HFFc6 (cell line): ENCODE data around the gene OR13J1. TPM values are rescaled to one million over a fixed set of nuclear protein-coding genes. Genes with fewer than 3 reads are reported as not detected.

Source experiments
- DNase-seq: peaks from one replicate; pipeline ENCODE4 v3.0.0-alpha.2; 2018
- H3K27ac Mint-ChIP-seq: 2 replicates; pipeline ENCODE4 v1.8.0; 2020; ENCODE audit warnings: mild to moderate bottlenecking, mixed read lengths
- H3K27me3 Mint-ChIP-seq: 2 replicates; pipeline ENCODE4 v1.8.0; 2021; ENCODE audit warnings: mild to moderate bottlenecking, moderate library complexity, mixed read lengths; ENCODE audit not compliant: insufficient read depth
- H3K36me3 Mint-ChIP-seq: 2 replicates; pipeline ENCODE4 v1.8.0; 2021; ENCODE audit warnings: low read depth, mixed read lengths
- H3K4me1 Mint-ChIP-seq: 2 replicates; pipeline ENCODE4 v1.8.0; 2020; ENCODE audit warnings: low read depth, mixed read lengths
- H3K4me3 Mint-ChIP-seq: 2 replicates; pipeline ENCODE4 v1.8.0; 2020; ENCODE audit warnings: mild to moderate bottlenecking, moderate library complexity, mixed read lengths
- H3K9me3 Mint-ChIP-seq: 2 replicates; pipeline ENCODE4 v1.8.0; 2020; ENCODE audit warnings: mild to moderate bottlenecking, mixed read lengths
- CTCF ChIP-seq: fragments of 200-600 bp; sonication (generic); IDR thresholded peaks from 2 replicates; pipeline ENCODE4 v1.5.0; 2021; ENCODE audit warnings: antibody characterized with exemption, mild to moderate bottlenecking
- long read RNA-seq: library from polyadenylated mRNA; unstranded; transcript quantifications from one replicate; pipeline ENCODE4 v2.0.0, GENCODE V29; 2019
- total RNA-seq, 6 experiments: library from RNA; stranded (reverse); fragmentation: NEBNext Ultra II Directional; extraction: Animal tissue kit (Norgen Biotek cat#: 25700); gene quantifications; 2 replicates in 1 of 6; 3 replicates in 5 of 6; pipeline ENCODE4 v1.2.3, GENCODE V29; 2021

OR13J1 gene
- total RNA-seq, result not detected
- long read RNA-seq, result 0 reads

DNA sequence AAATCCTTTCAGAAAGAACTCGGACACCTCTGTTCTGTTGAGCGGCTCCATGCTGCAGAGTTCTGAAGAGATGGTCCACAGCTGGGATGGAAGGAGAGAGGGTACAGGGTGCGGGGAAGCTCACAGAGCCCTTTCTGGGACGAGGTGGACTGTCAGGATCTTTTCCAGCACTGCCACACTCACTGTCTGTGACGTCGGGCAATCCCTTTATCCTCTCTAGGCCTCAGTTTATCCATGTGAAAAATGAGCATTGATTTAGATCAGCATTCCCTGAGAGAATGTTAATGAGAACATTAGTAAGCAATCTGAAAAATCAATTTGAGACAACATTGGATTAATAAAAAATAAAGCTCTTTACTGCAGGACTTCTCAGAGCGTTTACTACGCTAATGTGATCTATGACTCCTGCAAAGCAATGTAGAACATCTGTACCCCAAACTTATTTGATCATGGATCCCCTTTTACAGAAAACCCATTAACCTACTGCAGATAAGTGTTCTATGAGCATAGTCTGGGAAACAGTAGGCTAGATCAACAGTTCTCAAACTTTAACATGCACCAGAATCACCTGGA lies at the start of gene OR13J1:
TSS of gene OR13J1 (minus strand) at position 51 of the 573 bp plus-strand sequence. CDS start at position 51, 0 bp downstream.
- Mint-ChIP-seq H3K36me3 (no peaks in the 10 kb centered on the region), H3K4me3 (no peak within 1 kb of the TSS), H3K4me1 (no peaks in the 10 kb centered on the region), H3K27ac (no peak within 1 kb of the TSS), H3K27me3 (peaks cover 3% of the 10 kb centered on the region; the same call in 1 of the 2 replicates), H3K9me3 (peaks cover under 1% of the 10 kb centered on the region; the same call in 1 of the 2 replicates)
- TF ChIP-seq CTCF, result no peak
- no peak for DNase-seq

DNA sequence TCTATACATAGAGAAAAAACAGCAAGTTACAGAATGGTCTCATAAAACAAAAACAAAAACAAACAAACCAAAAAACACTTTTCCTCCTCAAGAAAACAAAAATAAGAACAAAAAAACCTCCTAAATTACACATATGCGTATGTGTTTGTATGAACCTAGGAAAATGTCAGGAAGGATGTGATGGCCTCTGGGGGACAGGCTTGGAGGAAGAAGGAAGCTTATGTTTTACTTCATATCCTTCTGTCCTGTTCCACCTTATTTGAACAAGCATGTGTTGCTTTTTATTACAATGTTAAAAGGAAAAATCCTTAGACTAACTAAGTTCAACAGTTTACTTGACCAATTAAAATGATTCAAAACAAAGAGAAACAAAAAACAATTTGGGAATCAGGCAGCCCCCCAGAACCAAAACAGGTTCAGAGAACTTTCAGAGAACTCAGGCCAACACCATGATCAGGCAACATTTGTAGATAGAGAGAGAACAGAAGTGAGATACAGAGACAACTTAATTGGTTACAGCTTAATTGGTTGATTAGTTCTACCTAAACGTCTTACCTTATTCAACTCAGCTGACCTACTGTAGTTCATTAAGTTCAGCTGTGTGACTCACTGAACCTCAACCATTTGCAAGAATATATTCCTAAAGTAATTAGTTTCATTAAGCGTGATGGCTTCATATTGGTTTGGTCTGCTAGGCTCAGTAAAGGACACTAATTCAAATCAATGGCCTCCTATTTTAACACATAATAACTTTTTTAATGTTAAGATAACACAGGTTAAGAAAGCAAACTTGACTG lies 49.2 kb upstream of the OR13J1 start:
- DNase-seq, result no peak
- Mint-ChIP-seq H3K4me1 (peaks cover 47% of the 10 kb centered on the region), H3K36me3 (no peaks in the 10 kb centered on the region; the same call in 1 of the 2 replicates), H3K9me3 (no peaks in the 10 kb centered on the region), H3K27ac (peak overlapping the region; percentile 50), H3K27me3 (no peaks in the 10 kb centered on the region; the same call in 1 of the 2 replicates), H3K4me3 (no peak overlapping the region)
- no peak for TF ChIP-seq CTCF

GRCh38 chr9:35918780-35919179 lies 48.6 kb upstream of the OR13J1 start:
- no peaks in the 10 kb centered on the region; the same call in 1 of the 2 replicates for H3K36me3 Mint-ChIP-seq
- H3K27me3 Mint-ChIP-seq, result no peaks in the 10 kb centered on the region; the same call in 1 of the 2 replicates
- peak overlapping the region; percentile 55; the same call in 1 of the 2 replicates for H3K27ac Mint-ChIP-seq
- no peak for DNase-seq
- no peak overlapping the region for H3K4me3 Mint-ChIP-seq
- no peak for TF ChIP-seq CTCF
- no peaks in the 10 kb centered on the region for H3K9me3 Mint-ChIP-seq
- peaks cover 41% of the 10 kb centered on the region for H3K4me1 Mint-ChIP-seq

GRCh38 chr9:35917261-35917660 lies 47.1 kb upstream of the OR13J1 start:
- no peak for DNase-seq
- H3K27me3 Mint-ChIP-seq, result no peaks in the 10 kb centered on the region; the same call in 1 of the 2 replicates
- H3K9me3 Mint-ChIP-seq, result no peaks in the 10 kb centered on the region
- H3K4me3 Mint-ChIP-seq, result no peak overlapping the region
- TF ChIP-seq CTCF, result no peak
- H3K36me3 Mint-ChIP-seq, result no peaks in the 10 kb centered on the region
- peak overlapping the region; percentile 4; the same call in 1 of the 2 replicates for H3K27ac Mint-ChIP-seq
- H3K4me1 Mint-ChIP-seq, result peaks cover 26% of the 10 kb centered on the region

DNA sequence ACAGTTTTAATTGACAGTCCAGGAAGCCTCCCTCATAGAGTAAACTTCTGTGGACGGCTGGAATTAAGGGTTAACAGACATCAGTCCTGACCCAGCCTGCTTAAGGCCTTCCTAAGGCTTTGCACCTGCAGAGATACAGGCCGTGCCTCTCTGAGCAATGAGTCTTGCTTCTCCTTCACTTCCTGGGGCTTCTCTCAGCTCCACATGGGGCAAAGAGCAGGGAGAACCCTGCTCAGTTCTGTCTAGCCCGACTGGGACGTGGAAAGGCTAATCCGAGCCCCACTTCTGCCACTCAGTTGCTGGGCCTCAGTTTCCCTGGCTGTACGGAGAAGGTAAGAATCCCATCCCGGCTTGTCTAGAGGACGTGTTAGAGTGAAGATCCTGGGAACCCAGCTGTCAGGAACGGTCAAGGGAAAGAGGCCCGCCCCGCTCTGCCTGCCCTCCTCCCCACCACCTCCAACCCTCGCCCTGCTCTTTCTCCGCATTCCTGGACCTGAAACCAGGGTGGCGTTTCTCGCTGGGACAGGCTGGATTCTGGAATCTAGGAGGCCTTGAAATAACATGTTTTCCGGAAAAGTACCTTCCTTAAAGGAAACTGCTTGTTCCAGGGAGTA lies 45.6 kb upstream of the OR13J1 start:
- DNase-seq, result no peak
- peaks cover 26% of the 10 kb centered on the region for H3K4me1 Mint-ChIP-seq
- no peaks in the 10 kb centered on the region for H3K36me3 Mint-ChIP-seq
- H3K27ac Mint-ChIP-seq, result no peak overlapping the region
- no peak overlapping the region for H3K4me3 Mint-ChIP-seq
- no peak for TF ChIP-seq CTCF
- no peaks in the 10 kb centered on the region; the same call in 1 of the 2 replicates for H3K27me3 Mint-ChIP-seq
- no peaks in the 10 kb centered on the region for H3K9me3 Mint-ChIP-seq
